Endothelial cell of umbilical vein (primary cell): ENCODE data around the gene GOLGA8S. TPM values are rescaled to one million over a fixed set of nuclear protein-coding genes. Genes with fewer than 3 reads are reported as not detected.
"Not testable (repeated sequence)": the region's sequence is repeated elsewhere in the genome, so short reads cannot be mapped to it uniquely, and the experiment has no call there.

ENCODE experiments used
- BruUV-seq: library from RNA; stranded (reverse); fragments of 400-500 nt; replicated peaks from 2 replicates; lab custom pipeline; 2021; lab: Mats Ljungman, UMichigan
- CTCF ChIA-PET: fragments of 300-600, 350-600 bp; sonication (Branson Sonifier 250); formaldehyde crosslinking; loops from one replicate; lab custom pipeline; 2021; ENCODE audit warnings: antibody characterized with exemption, inconsistent platforms; lab: Charles Lee
- POLR2A ChIA-PET: fragments of 300-600, 350-600 bp; sonication (Branson Sonifier 250); formaldehyde crosslinking; loops from one replicate; lab custom pipeline; 2021; ENCODE audit warnings: antibody characterized with exemption, inconsistent platforms; lab: Charles Lee
- DNase-seq: peaks from one replicate; pipeline ENCODE4 v3.0.0-alpha.2; 2011; ENCODE audit warnings: low read depth, low spot score
- FAIRE-seq: peaks from 2 replicates; lab custom pipeline; 2011; peaks lifted over from hg19 to GRCh38; lab: Jason Lieb, UNC
- H2AFZ ChIP-seq: 2 replicates; pipeline ENCODE4 v1.6.0; 2012; ENCODE audit warnings: low read depth, low read length, control low read depth, inconsistent platforms
- H3K27ac ChIP-seq: 2 replicates; pipeline ENCODE4 v1.5.1; 2011; ENCODE audit warnings: low read depth, mild to moderate bottlenecking, control low read depth, low read length, moderate library complexity; ENCODE audit not compliant: insufficient read depth
- H3K27me3 ChIP-seq, 2 experiments: 2 replicates each; pipeline versions ENCODE4 v1.6.0 to v1.6.1; 2011; ENCODE audit warnings: low read length in 2 of 2, mixed read lengths in 1 of 2; ENCODE audit not compliant: control insufficient read depth in 2 of 2, insufficient read depth in 2 of 2
- H3K36me3 ChIP-seq, 2 experiments: 2 replicates in 1 of 2; 3 replicates in 1 of 2; pipeline ENCODE4 v1.5.1; 2011; ENCODE audit warnings: low read length in 2 of 2, mild to moderate bottlenecking in 1 of 2, moderate library complexity in 1 of 2; ENCODE audit not compliant: control insufficient read depth in 2 of 2, insufficient read depth in 2 of 2; ENCODE audit errors: extremely low read depth in 1 of 2
- H3K4me1 ChIP-seq: 3 replicates; pipeline ENCODE4 v1.5.1; 2011; ENCODE audit warnings: mild to moderate bottlenecking, low read length; ENCODE audit not compliant: control insufficient read depth, insufficient read depth; ENCODE audit errors: extremely low read depth
- H3K4me2 ChIP-seq: 2 replicates; pipeline ENCODE4 v1.6.1; 2011; ENCODE audit warnings: low read length, control low read depth, mixed read lengths; ENCODE audit not compliant: insufficient read depth
- H3K4me3 ChIP-seq, 3 experiments: fragments of 200-600 bp in 1 of 3; sonication (generic), shearing (Covaris generic) in 1 of 3; replicated peaks in 1 of 3; 2 replicates each; pipeline ENCODE4 v1.5.1; 2011 to 2016; ENCODE audit warnings: control low read depth in 3 of 3, low read length in 3 of 3, mild to moderate bottlenecking in 2 of 3, inconsistent platforms in 1 of 3, low read depth in 1 of 3, moderate library complexity in 1 of 3; ENCODE audit not compliant: insufficient read depth in 1 of 3
- H3K79me2 ChIP-seq: 2 replicates; pipeline ENCODE4 v1.6.0; 2012; ENCODE audit warnings: low read length, inconsistent platforms; ENCODE audit not compliant: control insufficient read depth, insufficient read depth
- H3K9ac ChIP-seq: replicated peaks from 2 replicates; pipeline ENCODE3; 2011; ENCODE audit warnings: low read length, control low read depth; ENCODE audit not compliant: insufficient read depth; ENCODE audit errors: extremely low read depth
- H3K9me1 ChIP-seq: replicated peaks from 3 replicates; pipeline ENCODE4 v1.6.0; 2011; ENCODE audit warnings: mild to moderate bottlenecking, low read length; ENCODE audit not compliant: control insufficient read depth, insufficient read depth; ENCODE audit errors: extremely low read depth
- H3K9me3 ChIP-seq: replicated peaks from 2 replicates; pipeline ENCODE4 v1.5.1; 2012; ENCODE audit warnings: low read length, inconsistent platforms; ENCODE audit not compliant: control insufficient read depth, insufficient read depth
- H4K20me1 ChIP-seq: replicated peaks from 2 replicates; pipeline ENCODE3; 2011; ENCODE audit warnings: mild to moderate bottlenecking, low read length; ENCODE audit not compliant: control insufficient read depth, insufficient read depth; ENCODE audit errors: extremely low read depth
- dilution Hi-C: fragments of 300-500 bp; cut with MboI; formaldehyde crosslinking; loops from one replicate; pipeline ENCODE4 v1.15.0; 2019; ENCODE audit warnings: low sequenced_read_pairs; ENCODE audit not compliant: extremely low pct_ligation_motif_present
- intact Hi-C: fragments of 100-400 bp; cut with micrococcal nuclease; formaldehyde crosslinking; loops from one replicate; pipeline ENCODE4 v1.10.0; 2022
- polyA plus RNA-seq, 4 experiments: library from polyadenylated mRNA; depleted of rRNA in 3 of 4; stranded (reverse) in 3 of 4; unstranded in 1 of 4; fragments of >200 nt; gene quantifications; 2 replicates each; pipeline versions ENCODE4 v1.2.1 to v1.2.3, GENCODE V29; 2011 to 2012; ENCODE audit warnings: missing spikeins in 1 of 4
- total RNA-seq: library from RNA; stranded (reverse); gene quantifications from 2 replicates; pipeline ENCODE4 v1.2.3, GENCODE V29; 2021

GOLGA8S gene
- total and polyA plus RNA-seq, 2 donors (not counting 3 experiments of a cell fraction or from before 2014, with no cell fraction given), result 0.04 to 0.55 TPM

- H3K27me3 ChIP-seq, CTCF ChIA-PET, FAIRE-seq, H3K9me3 ChIP-seq, DNase-seq, H3K79me2 ChIP-seq, H3K4me2 ChIP-seq, H3K9me1 ChIP-seq, H3K4me1 ChIP-seq, H3K9ac ChIP-seq, dilution Hi-C loops, POLR2A ChIA-PET, H3K4me3 ChIP-seq, BruUV-seq, H3K27ac ChIP-seq, H2AFZ ChIP-seq, intact Hi-C loops, H4K20me1 ChIP-seq, H3K36me3 ChIP-seq: not testable (repeated sequence)
These were observed 24.4 kb downstream of the GOLGA8S start for GRCh38 chr15:23378946-23379345.

GRCh38 chr15:23380700-23381099 lies 26.2 kb downstream of the GOLGA8S start:
- H3K27ac ChIP-seq, CTCF ChIA-PET, H3K9ac ChIP-seq, H3K36me3 ChIP-seq, BruUV-seq, H2AFZ ChIP-seq, dilution Hi-C loops, H3K4me2 ChIP-seq, H4K20me1 ChIP-seq, FAIRE-seq, H3K27me3 ChIP-seq, H3K9me1 ChIP-seq, H3K4me3 ChIP-seq, POLR2A ChIA-PET, DNase-seq, H3K79me2 ChIP-seq, intact Hi-C loops, H3K4me1 ChIP-seq, H3K9me3 ChIP-seq: not testable (repeated sequence)

- intact Hi-C loops, POLR2A ChIA-PET, H3K9ac ChIP-seq, H3K27me3 ChIP-seq, H3K27ac ChIP-seq, H3K79me2 ChIP-seq, H3K4me1 ChIP-seq, H3K4me3 ChIP-seq, H3K4me2 ChIP-seq, dilution Hi-C loops, H2AFZ ChIP-seq, H4K20me1 ChIP-seq, H3K36me3 ChIP-seq, BruUV-seq, CTCF ChIA-PET, H3K9me3 ChIP-seq, H3K9me1 ChIP-seq, DNase-seq, FAIRE-seq: not testable (repeated sequence)
These were observed 26.6 kb downstream of the GOLGA8S start for GRCh38 chr15:23381192-23381591.
